ENCODE results near the gene TEX54.
A peak's percentile ranks its signal among the peaks of the same experiment; 100 is the strongest.
"Not testable (repeated sequence)": the region's sequence is repeated elsewhere in the genome, so short reads cannot be mapped to it uniquely, and the experiment has no call there.

The TEX54 gene

DNA sequence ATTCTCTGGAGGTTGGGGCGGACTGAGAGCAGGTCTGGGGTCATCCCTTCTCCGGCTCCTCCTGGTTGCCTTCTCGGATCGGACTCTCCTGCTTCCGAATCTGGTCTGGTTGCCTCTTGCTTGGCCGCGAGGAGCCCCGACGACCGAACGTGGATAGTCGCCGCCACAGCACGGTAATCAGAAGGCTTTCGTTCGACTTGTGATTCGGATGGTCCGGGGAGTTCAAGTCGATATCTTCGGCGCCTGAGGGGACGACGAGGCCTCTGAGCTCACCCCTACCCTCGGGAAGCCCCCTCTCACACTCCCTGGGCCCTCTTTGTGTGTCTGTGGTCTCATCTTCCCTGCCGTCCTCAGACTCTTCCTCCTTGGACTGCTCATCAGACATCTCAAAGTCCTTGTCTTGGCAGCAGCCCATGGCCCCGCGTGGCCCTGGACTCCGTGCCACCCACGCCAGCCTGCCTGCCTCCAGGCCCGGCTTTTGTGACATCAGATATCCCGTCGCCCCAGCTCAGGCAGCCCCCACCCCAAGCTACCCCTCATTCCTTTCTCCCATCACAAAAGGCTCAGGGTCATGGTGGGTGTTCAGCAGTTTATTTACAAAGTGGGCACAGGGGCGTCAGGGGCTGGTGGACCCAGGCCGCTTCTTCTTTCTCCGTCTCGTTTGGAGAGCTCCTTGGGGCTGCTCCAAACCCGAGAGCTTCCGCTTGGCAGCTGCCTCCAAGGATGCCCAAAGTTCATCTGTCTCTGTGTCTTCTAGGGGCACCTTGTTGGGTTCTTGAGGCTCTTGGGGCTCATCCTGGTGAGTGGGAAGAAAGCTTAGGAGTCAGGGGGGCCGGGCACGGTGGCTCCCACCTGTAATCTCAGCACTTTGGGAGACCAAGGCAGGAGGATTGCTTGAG lies at the start of gene TEX54:
Gene TEX54 (minus strand): TSS at position 506 of the 899 bp plus-strand sequence.
- DNase-seq: peak; percentile 25

- no peak for DNase-seq
These were observed 49.7 kb upstream of the TEX54 start for GRCh38 chr11:62882431-62882749.

- DNase-seq: peak; percentile 95
These were observed 49.2 kb upstream of the TEX54 start for GRCh38 chr11:62881579-62882430.

GRCh38 chr11:62880803-62881578 lies 48.4 kb upstream of the TEX54 start, which contains the start of gene SLC3A2:
TSS of gene SLC3A2 (plus strand) at chr11:62880896. CDS start at chr11:62881024, 128 bp downstream.
- DNase-seq: peak; percentile 86

GRCh38 chr11:62880231-62880802 lies 47.7 kb upstream of the TEX54 start:
- no peak for DNase-seq

DNA sequence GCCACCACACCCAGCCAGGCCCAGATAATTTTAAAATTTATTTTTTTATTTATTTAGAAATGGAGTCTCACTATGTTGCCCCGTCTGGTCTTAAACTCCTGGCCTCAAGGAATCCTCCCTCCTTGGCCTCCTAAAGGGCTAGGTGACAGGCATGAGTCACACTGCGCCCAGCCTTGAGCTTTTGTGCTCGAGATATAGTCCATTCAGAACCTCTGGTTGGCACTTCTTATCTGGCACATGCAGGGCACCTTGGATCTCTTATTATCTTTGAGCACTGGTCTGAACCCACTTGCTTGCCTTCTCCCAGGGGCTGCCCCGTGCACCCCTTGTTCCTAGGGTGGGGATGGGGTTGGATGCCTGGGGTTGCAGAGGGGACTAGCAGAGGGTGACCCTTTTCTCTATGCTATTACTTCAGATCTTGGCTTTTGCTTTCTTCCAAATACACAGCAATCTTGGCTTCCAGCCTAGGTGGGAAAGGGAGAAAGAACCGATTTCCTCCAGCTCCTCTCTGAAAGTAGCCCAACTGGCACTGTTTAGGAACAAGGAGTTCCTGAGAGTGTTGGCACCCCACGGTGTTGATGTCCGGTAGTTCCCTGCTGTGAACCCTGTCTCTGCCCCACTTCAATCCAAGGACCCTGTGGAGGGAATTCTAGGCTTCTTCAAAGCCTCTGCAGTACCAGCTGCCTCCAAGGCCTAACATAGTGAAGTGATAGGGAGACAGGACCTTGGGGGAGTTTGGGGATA lies 46.8 kb upstream of the TEX54 start:
- no peak for DNase-seq

DNA sequence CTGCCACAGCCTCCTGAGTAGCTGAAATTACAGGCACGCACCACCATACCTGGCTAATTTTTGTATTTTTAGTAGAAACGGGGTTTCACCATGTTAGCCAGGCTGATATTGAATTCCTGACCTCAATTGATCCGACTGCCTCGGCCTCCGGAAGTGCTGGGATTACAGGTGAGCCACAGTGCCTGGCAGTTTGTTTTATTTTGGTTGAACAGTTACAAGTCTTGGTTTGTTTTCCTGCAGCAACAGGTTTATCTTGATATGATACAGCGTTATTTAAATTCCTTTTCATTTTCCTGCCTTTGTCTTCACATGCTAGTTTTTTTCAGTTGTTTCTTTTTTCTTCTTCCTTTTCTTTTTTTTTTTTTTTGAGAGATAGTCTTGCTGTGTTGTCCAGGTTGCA lies 44.1 kb upstream of the TEX54 start:
- DNase-seq: no peak

DNA sequence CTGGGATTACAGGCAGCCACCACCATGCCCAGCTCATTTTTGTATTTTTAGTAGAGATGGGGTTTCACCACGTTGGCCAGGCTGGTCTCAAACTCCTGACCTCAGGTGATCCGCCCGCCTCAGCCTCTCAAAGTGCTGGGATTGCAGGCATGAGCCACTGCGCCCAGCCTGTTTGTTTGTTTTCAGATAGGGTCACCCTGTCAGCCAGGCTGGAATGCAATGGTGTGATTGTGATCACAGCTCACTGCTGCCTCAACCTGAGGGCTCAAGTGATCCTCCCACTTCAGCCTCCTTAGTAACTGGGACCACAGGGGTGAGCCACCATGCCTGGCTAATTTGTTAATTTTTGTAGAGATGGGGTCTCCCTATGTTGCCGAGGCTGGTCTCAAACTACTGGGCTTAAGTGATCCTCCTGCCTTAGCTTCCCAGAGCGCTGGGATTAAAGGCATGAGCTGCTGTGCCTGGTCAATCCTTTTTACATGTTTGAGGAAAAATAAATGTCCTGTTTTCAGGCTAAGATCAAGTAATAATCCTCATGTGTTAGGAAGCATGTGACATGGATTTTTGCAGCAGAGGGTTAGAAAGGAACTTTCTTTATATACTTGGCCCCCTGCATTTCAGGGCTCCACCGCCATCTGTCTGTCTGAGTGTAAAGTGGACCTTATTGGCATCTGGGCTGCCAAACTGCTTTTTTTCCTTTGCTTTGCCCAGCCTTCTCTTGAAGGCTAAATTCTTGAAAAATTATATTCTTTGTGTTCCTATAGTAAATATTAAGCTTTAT lies 43.2 kb upstream of the TEX54 start:
- DNase-seq: no peak

- DNase-seq: no peak
These were observed 42.2 kb upstream of the TEX54 start for GRCh38 chr11:62874851-62875250.

- DNase-seq: no peak
These were observed 33.0 kb upstream of the TEX54 start for GRCh38 chr11:62865635-62866034.

DNA sequence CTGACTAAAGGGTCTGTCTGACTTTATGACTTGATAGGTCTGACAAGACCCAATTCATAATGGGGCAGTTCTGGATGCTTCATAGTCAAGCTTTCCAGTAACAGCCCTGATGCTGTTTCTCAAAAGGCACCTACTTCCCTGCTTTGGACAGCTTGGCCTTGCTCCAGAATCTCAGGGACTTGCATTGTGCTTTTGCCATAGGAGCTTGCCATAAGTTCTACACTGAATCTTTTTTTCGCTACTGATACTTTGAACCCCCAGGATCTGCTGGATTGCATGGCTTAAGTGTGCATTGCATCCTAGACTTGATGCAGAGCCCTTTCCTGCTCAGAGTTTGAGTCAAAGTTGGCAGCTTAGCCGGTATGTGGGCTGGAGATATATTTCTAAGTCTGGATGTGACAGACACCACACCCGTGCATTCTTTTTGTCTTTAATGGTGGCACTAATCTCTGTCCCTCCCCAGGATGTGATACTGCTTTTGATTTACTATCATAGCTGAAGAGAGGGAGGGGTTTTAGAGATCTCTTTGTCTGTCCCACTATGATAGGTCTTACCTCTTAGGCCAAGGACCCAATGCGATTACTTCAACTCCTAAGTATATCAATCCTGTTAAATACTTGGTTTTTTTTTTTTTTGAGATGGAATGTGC lies 31.2 kb upstream of the TEX54 start:
- no peak for DNase-seq

DNA sequence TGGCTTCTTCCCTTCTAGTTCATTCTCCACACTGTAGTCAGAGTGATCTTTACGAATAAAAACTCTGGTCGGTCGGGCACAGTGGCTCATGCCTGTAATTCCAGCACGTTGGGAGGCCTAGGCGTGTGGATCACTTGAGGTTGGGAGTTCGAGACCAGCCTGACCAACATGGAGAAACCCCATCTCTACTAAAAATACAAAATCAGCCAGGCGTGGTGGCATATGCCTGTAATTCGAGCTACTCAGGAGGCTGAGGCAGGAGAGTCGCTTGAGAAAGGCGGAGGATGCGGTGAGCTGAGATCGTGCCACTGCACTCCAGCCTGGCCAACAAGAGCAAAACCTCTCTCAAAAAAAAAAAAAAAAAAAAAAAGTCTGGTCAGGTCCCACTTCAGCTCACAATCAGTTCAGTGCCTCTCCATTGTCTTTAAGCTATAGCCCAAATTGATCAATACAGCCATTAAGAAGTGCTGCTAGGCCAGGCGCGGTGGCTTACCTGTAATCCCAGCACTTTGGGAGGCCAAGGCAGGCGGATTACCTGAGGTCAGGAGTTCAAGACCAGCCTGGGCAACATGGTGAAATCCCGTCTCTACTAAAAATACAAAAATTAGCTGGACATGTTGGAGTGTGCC lies 29.0 kb upstream of the TEX54 start:
- not testable (repeated sequence) for DNase-seq

- no peak for DNase-seq
These were observed 28.4 kb upstream of the TEX54 start for GRCh38 chr11:62860835-62861563.

DNA sequence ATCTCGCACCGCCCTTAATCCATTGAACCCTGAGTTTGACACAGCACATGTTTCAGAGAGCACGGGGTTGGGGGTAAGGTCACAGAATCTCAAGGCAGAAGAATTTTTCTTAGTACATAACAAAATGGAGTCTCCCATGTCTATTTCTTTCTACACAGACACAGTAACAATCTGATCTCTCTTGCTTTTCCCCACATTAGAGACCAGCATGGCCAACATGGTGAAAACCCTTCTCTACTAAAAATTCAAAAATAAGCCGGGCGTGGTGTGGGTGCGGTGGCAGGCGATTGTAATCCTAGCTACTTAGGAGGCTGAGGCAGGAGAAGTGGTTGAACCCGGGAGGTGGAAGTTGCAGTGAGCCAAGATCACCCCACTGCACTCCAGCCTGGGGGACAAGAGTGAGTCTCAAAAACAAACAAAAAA lies 26.7 kb upstream of the TEX54 start:
- DNase-seq: not testable (repeated sequence)

DNA sequence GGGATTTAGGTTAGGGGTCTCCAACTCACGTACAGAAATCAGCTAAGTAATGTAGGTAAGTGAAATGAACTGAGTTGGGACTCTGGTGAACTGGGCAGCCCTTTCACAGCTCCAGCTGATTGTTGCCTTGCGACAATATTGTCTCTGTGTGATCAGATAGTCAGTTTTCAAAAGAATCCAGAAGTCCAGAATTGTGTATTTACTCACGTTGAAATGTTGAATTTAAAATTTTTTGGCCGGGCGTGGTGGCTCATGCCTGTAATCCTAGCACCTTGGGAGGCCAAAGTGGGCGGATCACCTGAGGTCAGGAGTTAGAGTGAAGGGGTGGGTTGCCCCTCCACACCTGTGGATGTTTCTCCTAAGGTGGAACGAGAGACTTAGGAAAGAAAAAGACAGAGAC lies 25.6 kb upstream of the TEX54 start:
- no peak for DNase-seq

- DNase-seq: no peak
These were observed 24.9 kb upstream of the TEX54 start for GRCh38 chr11:62857541-62857982.

DNA sequence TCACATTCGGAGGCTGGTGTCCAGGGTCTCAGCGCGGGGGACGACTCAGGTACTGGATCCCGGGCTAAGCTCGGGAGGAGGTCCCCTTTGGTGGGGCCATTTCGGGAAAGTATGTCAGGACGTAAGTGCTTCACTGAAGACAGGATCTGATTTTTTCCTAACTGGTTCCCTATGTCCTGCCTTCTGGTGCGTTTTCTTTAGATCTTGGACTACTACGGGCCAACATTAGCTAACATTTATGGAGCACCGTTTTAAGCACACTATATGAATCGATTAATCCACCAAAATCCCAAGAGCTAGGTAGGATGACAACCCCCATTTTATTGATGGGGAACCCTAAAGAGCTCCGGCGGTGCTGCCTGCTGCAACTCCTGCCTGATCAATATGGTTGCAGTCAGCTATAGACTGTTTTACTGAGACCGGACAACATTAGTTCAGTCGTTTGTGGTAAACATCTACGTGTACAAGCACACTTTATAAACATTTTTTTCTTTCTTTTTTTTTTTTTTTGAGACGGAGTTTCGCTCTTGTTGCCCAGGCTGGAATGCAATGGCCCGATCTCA lies 23.8 kb upstream of the TEX54 start:
- DNase-seq: no peak

DNA sequence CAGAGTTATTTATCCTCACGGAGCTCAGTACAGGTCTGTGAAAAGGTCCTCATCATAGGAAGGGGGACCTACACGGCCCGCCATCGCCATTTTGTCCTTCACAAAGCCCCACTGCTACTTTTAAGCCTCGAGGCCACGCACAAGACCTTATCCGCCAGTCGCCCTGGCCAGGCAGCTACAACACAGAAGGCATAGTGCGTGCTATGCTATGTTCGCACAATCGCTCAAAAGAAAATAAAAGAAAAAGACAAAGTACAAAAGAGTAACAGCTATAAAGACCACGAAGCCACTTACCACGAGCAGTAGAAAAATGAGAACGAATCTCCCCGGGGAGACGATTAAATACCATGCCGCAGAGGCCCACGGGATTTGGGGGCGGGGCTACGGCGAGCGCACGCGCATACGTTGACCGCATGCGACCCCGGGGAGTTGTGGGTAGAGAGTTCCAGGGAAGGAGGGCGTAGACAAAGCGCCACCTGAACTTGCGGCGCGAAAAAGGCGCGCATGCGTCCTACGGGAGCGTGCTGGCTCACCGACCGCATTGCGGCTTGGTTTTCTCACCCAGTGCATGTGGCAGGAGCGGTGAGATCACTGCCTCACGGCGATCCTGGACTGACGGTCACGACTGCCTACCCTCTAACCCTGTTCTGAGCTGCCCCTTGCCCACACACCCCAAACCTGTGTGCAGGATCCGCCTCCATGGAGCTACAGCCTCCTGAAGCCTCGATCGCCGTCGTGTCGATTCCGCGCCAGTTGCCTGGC lies 23.1 kb upstream of the TEX54 start:
- DNase-seq: peak; percentile 99
